Lower leg skin (tissue), 4 donors: ENCODE measurements around the gene APPBP2. TPM values are rescaled to one million over a fixed set of nuclear protein-coding genes. Genes with fewer than 3 reads are reported as not detected.

Experiments used
- DNase-seq, 2 donors: peaks; one replicate each; pipeline ENCODE4 v3.0.0-alpha.2; 2019; ENCODE audit warnings: low spot score in 2 of 2
- H3K4me3 ChIP-seq: fragments of 200-600 bp; sonication (generic); 2 replicates; pipeline ENCODE4 v1.5.1; 2017; ENCODE audit warnings: mild to moderate bottlenecking, low read depth; ENCODE audit not compliant: poor library complexity, severe bottlenecking
- CTCF ChIP-seq, 3 donors: fragments of 450-650 bp; IDR thresholded peaks; one replicate each; pipeline ENCODE4 v1.5.1; 2016; ENCODE audit warnings: antibody characterized with exemption in 3 of 3, mild to moderate bottlenecking in 3 of 3, moderate library complexity in 2 of 3
- POLR2A ChIP-seq, 2 donors: fragments of 450-650 bp; IDR thresholded peaks; one replicate each; pipeline ENCODE4 v1.6.1; 2016 to 2017; ENCODE audit warnings: antibody characterized with exemption in 2 of 2, mild to moderate bottlenecking in 1 of 2, moderate library complexity in 1 of 2
- WGBS, 2 donors: methylation state at CpG; one replicate each; pipeline ENCODE4 v1.1.5; 2018; 5-methylcytosine and 5-hydroxymethylcytosine counted together
- intact Hi-C: fragments of 100-400 bp; cut with DNase I; formaldehyde crosslinking; loops from one replicate; pipeline ENCODE4 v1.15.0; 2023; ENCODE audit warnings: low total_unique reads
- total RNA-seq, 4 donors: library from RNA; depleted of rRNA; stranded (reverse); fragments of >200 nt; gene quantifications; one replicate each; pipeline ENCODE4 v1.1.0, GENCODE V29; 2016

The APPBP2 gene
- total RNA-seq, 4 donors from 2014 or later, result 14.8 to 21.6 (median 17.1) TPM

- intact Hi-C loops, result no loop called here
- DNase-seq, result no peak
- 80 to 86% methylated on average over 3 of the region's 3 CpGs for WGBS, 2 donors
- no peak overlapping the region for H3K4me3 ChIP-seq
- TF ChIP-seq CTCF (IDR thresholded peaks at IDR 0.05), result no peak
- no peak for TF ChIP-seq POLR2A (IDR thresholded peaks at IDR 0.05)
Measured at GRCh38 chr17:60548990-60549389, 22.9 kb upstream of the APPBP2 start.

DNA sequence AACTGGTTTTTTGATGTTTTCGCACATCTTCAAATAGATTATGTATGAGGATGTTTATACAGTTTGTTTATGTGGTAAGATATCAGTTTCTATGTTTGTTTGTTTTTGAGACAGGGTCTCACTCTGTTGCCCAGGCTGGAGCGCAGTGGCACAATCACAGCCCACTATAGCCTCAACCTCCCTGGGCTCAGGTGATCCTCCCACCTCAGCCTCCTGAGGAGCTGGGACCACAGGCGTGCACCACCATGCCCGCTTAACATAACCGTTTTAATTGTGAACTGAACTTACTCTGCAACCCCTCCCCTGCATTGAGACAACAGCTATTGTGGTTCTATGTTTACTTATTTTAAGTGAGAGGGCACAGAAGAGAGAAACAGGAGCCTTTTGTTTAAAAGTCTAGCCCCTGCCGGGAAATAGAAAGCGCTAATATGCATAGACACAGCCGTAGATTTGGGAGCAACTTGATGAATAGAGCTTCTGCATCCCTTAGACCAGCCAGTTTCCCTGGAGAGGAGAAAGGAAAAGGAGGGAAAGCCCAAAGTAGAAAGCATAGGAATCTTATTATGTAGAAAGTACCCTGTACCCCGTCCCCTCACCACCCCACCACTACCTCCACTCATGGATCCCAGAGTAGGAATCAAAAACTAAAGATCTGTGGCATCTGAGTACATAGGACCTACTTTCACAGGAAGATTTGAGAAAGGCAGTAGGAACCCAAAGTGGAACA lies 19.6 kb upstream of the APPBP2 start:
- TF ChIP-seq CTCF (IDR thresholded peaks at IDR 0.05) (no peak), POLR2A (IDR thresholded peaks at IDR 0.05) (no peak)
- intact Hi-C loops, result no loop called here
- DNase-seq, result no peak
- no peak overlapping the region for H3K4me3 ChIP-seq
- 91 to 93% methylated on average over 9 of the region's 9 CpGs for WGBS, 2 donors

GRCh38 chr17:60542071-60542470 lies 16.0 kb upstream of the APPBP2 start:
- WGBS, 2 donors, result 85 to 89% methylated on average over 4 of the region's 4 CpGs
- H3K4me3 ChIP-seq, result no peak overlapping the region
- no peak for DNase-seq
- intact Hi-C loops, result no loop called here
- no peak for TF ChIP-seq POLR2A (IDR thresholded peaks at IDR 0.05)
- no peak for TF ChIP-seq CTCF (IDR thresholded peaks at IDR 0.05)

GRCh38 chr17:60540460-60540859 lies 14.4 kb upstream of the APPBP2 start:
- no peak overlapping the region for H3K4me3 ChIP-seq
- 94 to 100% methylated on average over 1 of the region's 1 CpG for WGBS, 2 donors
- no peak for DNase-seq
- no peak for TF ChIP-seq POLR2A (IDR thresholded peaks at IDR 0.05)
- TF ChIP-seq CTCF (IDR thresholded peaks at IDR 0.05), result no peak
- intact Hi-C loops, result no loop called here

DNA sequence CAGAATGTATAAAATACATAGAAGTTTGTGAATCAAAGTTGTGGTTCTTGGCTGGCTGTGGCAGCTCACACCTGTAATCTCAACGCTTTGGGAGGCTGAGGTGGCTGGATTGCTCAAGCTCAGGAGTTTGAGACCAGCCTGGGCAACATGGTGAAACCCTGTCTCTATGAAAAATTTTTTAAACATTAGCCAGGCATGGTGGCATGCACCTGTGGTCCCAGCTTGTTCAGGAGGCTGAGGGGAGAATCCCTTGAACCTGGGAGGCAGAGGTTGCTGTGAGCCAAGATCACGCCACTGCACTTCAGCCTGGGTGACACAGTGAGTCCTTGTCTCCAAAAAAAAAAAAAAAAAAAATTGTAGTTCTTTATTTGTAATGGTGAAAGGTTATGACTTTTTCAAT lies 13.8 kb upstream of the APPBP2 start:
- intact Hi-C loops, result no loop called here
- 86 to 87% methylated on average over 2 of the region's 2 CpGs for WGBS, 2 donors
- no peak for DNase-seq
- H3K4me3 ChIP-seq, result no peak overlapping the region
- no peak for TF ChIP-seq CTCF (IDR thresholded peaks at IDR 0.05)

- intact Hi-C loops, result no loop called here
- no peak overlapping the region for H3K4me3 ChIP-seq
- TF ChIP-seq CTCF (IDR thresholded peaks at IDR 0.05) (no peak), POLR2A (IDR thresholded peaks at IDR 0.05) (no peak)
- no peak for DNase-seq
- WGBS, 2 donors, result 91 to 92% methylated on average over 9 of the region's 9 CpGs
Measured at GRCh38 chr17:60538726-60539125, 12.7 kb upstream of the APPBP2 start.
